Measurements from ENCODE around the gene MAP4K5.
A peak's percentile ranks its signal among the peaks of the same experiment; 100 is the strongest.
"Not testable (repeated sequence)": the region's sequence is repeated elsewhere in the genome, so short reads cannot be mapped to it uniquely, and the experiment has no call there.

MAP4K5 gene

DNA sequence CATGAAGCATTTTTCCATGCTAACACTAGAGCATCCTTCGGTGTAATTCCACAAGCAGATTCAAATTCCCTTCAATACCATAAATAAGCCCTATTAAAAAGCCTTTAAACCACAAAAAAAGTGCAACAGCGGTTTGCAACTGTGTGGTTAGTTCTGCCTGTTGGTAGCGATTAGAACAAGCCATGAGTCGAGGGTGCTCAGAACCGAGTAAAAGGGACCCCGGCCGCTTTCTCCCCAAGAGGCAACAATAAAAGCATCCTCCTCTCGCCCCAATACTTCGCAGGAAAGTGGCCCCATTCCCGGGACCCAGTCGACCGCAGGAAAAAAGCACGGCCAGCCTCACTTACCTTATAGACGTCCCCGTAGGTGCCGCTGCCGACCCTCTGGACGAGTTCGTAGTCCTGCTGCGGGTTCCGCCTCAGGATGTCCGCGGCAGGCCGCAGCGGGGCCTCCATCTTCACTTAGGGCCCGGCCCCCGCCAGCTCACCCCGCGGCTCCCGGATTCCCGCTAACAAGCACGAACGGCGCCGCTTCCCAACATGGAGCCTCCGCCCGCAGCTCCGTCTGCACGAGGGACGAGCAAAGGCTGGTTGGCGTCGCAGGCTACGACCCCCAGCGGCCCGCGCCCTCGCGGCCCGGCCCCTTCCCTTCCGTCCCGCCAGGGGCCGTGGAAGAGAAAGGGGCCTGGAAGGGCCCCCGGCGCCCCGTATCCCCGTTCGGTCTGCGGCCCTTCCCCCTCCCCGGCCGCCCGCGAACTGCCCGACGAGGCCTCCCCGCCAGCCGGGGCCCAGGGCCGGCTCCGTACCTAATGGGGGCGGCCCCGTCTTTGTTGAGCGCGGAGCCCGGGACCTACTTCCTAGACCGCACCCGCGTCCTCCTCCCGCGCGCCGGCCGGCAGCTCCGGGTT, 521 bp downstream of the MAP4K5 start:
- DNase-seq (ENCODE audit: low spot score), result peak; percentile 32

DNA sequence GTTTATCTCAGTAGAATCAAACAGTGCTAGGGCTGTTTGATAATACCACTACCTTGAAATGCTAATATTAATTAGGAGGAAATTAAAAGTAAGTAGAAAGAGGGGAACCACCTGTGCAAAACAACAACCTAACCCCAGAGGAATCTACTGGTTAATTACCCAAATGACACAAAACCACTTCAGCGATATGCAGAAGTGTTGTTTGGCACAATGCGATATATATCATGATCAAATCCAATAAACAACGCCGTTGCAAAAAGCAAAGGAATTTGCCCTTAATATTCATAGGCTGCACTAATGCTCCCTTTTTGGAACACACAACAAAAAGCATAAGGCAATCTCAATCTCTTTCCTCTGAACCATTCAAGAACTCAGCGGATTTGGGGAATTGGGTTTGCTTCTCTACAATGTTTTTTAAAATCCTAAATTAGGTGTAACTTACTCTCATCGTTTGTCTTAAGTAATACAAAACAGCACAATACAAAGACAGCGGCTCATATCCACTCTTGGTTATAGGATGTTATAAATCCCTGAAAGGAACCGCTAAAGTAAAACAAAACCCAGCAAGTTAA, 1.5 kb downstream of the MAP4K5 start:
- DNase-seq (ENCODE audit: low spot score), result no peak

DNA sequence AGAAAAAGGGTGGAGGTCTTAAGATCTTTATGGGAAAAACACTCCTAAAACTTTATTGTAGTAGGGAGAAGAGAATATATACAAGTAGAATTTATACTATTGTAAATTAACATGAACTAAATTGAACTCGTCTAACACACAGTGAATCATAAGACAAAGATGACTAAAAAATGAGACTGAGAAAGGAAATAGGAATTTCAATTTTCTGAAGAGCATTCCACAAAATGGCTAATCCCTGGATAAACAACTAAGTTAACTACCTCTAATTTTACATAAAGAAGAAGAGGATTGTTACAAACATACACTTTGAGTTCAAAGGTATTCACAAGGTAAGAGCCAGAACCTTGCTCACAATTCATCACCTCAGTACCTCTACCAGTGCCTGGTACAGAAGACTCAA, 2.0 kb downstream of the MAP4K5 start:
- DNase-seq (ENCODE audit: low spot score), result no peak

DNA sequence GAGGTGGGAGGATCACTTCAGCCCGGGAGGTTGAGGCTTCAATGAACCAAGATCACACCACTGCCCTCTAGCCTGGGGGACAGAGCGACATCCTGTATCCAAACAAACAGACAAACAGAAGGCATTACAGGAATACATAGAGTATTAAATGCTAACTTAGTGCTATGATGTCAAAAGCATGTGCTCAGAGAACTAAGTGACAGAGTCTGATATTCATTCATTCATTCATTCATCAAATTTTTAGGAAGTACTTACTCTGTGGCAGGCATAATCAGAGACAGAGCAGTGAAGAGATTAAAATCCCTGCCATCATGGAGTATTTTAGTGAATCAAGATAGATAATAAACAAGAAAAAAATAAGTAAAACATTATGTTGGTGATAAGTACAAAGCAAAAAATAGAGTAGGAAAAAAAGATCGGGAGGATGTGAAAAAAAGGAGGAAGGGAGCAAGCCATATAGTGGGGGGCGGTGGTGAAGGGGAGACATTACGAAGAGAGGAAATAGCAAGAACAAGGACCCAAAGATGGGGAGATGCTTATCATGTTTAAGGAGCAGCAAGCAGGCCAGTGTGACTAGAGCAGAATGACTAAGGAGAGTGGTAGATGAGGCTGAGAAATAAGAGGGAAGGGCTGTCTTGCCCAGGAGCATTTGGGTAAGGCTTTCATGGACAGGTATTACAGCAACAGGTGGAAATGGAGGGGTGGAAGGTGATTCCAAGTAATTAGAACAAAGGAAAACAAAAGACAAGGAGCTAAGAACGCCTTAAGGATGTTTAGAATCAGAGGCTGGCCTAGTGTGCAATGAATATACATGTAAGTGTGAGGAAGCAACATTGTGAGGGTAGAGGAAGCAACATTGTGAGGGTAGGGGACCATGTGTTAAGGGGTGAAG, 2.8 kb downstream of the MAP4K5 start:
- DNase-seq (ENCODE audit: low spot score), result no peak

DNA sequence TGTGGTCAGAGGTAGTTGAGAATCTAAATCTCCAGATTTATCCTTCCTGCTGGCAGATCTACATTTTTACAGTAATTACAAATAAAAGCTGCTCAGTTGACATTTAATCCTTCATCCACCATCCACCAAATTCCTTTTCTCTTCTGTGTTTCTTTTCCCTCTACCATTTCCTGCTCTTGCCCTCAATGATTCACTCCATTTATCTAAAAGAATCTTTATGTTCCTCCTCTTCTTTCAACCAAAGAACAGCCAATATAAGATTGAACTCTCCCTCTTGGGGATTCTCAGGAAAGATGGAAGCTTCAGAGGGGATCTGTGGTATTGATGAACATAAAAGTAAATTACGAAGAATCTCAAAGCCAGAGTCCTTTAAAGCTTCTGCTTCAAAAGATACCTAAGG, 4.4 kb downstream of the MAP4K5 start:
- no peak for DNase-seq (ENCODE audit: low spot score)

DNA sequence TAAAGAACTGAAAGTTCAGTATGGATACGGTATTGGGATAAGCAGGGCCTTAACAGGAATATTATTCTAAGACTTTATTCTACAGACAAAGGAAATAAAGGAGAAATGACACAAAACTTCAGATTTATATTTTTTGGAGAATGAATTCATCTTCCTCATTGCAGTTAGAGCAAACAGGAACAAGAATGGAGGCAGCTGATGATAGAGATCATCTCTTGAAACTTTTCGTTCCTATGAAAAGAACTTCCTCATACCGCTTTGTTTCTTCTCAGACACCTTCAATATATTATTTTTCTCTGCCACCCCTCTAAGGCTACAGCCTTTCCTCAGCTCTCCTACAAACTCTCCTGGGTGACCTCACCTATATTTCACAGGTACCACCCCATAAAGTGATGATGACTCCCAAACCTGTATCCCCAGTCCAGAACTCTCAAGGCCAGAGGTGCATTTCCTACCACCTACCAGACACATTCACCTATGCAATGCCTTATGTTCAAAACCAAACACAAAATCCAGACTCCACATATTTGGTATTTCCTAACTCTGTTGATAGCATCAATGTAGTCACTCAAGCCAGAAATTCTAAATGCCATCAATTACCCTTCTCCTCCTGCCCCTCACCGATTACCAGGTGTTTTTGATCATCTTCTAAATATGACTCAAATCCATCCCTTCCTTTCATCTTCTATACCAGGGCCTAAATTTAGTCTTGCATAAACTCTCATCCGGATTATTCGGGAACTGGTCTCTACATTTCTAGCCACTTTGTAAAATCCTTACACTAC, 7.4 kb downstream of the MAP4K5 start:
- DNase-seq (ENCODE audit: low spot score), result no peak

DNA sequence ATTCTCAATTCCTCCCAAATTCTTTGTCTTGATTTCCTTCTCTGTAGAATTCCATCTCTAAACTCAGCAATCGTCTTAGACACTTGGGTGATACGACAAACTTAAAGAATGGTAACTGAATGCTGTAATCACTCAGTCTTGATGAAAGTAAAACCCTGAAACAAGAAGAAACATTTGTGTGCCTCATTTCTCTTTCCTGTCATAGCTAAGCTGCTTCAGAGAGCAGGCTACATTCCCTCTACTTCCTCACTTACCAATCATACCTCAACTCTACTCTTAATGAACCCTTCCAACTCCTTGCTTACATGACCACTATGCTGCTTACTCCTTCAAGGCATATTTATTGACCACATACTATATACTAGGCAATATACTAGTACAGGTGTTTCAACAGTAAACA, 8.3 kb downstream of the MAP4K5 start:
- DNase-seq (ENCODE audit: low spot score), result no peak

DNA sequence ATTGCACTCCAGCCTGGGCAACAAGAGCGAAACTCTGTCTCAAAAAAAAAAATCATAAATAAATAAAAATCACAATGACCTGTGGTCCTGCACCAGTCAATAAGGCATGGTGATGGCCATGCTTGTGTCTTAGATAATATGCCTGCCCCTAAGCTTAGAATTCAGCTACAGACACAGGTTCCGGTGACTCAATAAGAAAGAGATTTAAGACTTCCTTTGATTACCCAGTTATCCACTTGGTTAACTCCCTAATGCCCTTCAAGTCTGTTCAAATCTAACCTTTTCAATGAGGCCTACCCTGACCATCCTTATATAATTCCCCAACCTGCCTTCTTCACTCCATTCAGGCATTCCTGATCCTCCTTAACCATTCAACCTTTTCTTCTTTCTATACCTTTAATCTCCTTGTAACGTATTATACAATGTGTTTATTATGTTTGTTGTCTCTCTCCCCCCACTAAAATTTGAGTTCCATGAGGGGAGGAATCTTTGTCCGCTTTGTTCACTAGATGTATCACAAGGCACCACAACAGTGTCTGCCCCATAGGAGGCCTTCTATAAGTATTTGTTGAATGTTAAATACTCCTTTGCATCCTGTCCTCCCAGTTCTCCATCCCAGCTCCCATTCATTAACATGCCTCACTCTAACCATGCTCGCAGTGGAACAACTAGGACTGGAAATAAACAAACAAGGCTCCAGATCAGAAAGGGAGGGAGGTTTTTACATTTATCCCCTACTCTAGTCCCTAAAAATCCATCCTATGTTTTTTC, 8.9 kb downstream of the MAP4K5 start:
- no peak for DNase-seq (ENCODE audit: low spot score)

DNA sequence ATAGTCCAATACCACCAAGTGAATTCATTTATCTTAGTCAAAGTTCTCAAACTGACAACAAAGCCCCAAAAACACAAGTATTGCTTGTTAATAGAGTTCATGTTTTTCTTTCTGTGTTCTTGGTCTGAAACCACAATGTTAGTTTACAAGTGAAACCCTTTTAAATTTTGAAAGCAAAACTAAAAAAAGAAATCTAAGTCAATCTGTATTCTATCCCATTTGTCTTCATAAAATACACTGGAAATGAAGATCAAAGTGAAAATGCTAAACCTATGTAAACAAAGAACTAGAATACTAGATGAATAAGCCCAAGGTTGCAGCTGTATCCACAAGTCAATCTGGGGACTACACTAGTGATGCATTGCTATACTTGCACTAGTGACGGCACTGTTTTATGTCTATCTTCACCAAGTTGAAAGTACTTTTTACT, 10.4 kb downstream of the MAP4K5 start:
- peak; percentile 32 for DNase-seq (ENCODE audit: low spot score)

DNA sequence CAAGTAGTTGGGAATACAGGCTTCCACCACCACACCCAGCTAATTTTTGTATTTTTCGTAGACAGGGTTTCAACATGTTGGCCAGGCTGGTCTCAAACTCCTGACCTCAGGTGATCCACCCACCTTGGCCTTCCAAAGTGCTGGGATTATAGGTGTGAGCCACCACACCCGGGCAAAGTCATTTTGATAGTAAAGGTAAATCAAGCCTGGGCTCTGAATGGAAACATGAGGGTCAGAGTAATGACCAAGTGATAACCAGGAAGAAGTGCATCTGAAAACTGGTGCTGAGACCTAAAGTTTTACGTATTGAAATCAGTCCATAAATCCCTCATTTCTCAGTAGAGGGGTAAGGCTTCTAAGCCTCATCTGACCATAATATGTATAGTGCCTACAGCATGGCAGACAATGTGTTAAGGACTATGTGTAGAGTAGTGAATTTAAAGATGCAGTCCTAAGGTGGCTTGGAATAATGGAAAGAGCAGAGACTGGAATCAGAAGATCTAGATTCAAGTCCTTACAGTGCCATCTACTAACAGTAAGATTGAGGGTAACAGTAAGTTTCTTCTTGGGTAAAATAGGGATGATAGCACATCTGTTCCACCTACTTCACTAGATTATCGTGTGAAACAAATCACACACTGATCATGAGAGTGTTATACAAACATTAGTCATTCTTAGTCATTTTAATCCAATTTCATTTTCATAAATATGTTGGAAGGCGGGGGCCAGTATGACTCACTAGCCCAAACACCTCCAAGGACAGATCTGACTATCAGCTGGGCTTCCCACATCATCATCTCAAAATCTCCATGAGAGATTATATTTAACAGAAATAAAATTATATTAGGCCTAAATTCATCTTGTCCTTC, 11.2 kb downstream of the MAP4K5 start:
- peak; percentile 76 for DNase-seq (ENCODE audit: low spot score)

DNA sequence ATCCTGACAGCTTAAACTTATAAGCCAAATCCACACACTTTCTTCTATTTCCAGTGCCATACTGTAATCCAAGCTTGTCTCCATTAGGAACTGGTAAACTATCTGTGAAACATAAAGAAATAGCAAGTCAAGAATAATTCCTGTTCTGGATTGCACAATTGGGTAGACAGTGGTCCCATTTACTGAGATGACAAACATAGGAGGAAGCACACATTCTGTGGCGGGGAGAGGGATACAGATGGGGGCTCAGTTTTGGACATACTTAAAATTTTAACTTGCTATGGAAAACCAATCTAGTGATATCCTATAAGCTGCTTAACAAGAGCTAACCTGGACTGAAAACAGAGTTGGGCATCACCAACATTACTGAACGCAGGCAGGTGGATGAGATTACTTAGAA, 16.3 kb downstream of the MAP4K5 start:
- DNase-seq (ENCODE audit: low spot score), result no peak

DNA sequence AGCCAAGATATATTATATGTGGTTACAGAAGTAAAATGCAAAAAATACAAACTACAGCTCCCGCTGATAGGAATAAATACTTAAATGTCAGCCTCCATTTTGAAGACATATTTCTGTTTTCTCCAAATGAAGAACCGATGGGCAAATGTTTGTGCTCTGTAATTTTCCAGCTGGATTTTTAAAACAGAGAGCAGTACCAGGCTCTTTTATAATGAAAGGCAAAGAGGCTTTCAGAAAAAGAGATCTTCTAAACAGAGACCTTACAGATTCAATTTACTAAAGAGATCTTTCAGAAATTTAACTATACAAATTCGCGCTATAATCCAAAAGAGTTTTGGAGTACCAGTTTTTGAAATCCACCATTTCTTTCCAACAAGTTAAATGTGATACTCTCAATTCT, 19.9 kb downstream of the MAP4K5 start:
- DNase-seq (ENCODE audit: low spot score), result no peak

DNA sequence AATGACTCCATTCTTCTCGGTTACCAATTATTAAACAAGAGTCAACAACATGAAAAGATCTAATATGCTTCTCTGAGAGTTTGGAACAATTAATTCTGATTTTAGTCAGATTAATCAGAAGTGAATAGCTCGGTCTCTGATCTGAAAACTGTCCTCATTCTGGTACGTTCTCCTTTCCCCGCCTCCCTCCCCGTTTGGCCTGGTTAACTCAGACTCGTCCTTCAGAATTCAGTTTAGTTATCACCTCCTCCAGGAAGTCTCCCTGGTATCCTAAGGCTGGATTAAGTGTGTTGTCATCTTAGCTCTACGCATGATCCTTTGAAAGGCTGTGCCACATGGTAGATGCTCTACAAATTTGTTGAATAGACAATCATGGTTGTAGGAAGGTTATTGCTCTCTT, 22.2 kb downstream of the MAP4K5 start:
- DNase-seq (ENCODE audit: low spot score), result no peak

DNA sequence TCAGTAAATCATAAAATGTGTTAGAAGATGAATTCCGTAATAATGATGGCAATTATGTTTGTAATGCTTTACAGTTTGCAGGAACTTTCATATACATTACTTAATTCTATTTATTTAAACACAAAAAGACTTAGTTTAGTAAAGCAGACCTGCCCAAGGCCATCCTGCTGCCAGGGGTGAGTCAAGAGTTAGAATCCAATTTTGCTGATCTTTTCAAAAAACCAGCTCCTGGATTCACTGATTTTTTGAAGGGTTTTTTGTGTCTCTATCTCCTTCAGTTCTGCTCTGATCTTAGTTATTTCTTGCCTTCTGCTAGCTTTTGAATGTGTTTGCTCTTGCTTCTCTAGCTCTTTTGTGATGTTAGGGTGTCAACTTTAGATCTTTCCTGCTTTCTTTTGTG, 25.3 kb downstream of the MAP4K5 start:
- DNase-seq (ENCODE audit: low spot score), result not testable (repeated sequence)

DNA sequence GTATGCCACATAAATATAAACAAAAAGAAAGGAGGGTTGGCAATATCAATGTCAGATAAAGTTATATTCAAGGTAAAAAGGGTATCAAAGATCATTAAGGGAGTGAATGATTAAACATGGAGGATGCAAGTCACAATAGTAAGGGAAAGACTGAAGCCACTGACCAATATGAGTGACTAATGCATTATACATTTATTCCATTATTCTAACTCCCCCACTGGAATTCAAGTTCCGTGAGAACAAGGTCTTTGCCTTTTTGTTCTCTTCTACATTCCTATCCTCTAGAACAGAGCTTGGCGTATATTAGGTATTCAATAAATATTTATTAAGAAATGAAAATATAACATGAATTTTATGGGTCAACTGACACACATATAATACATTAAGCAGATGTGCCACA, 30.7 kb downstream of the MAP4K5 start:
- no peak for DNase-seq (ENCODE audit: low spot score)

DNA sequence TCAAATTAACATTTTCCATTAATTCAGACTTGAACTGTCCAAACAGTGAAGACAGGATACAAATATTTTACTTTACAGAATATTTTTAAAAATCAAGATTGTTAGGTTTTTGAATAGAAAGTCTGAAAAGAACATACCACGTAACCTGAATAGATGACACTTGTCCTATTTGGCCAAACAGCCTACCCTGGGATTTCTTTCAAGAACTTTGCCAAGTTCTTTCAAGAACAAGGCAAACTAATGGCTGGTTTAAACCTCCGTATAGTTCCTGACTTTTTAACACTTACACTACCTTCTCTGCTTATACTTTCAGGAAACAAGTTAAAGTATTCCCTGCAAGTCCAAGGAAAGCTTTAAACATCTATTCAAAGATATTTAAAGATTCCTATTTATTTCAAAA, 35.0 kb downstream of the MAP4K5 start:
- DNase-seq (ENCODE audit: low spot score), result no peak

DNA sequence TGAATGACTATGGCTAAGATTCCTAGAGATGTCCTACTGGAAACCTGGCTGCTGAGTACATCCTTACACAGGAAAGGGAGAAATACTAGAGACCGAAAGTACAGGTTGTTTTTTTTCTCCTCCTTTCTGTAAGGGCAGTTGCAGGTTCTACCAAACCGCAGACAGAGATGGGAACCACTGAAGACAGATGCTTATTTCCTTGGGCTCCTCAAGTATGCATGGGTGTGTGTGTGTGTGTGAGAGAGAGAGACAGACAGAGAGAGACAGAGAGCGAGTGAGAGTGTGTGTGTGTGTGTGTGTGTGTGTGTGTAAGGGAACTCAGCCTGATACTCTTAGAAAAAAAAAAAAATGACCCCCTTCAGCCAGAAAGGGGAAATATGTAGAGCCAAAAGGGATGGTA, 42.5 kb downstream of the MAP4K5 start:
- no peak for DNase-seq (ENCODE audit: low spot score)

DNA sequence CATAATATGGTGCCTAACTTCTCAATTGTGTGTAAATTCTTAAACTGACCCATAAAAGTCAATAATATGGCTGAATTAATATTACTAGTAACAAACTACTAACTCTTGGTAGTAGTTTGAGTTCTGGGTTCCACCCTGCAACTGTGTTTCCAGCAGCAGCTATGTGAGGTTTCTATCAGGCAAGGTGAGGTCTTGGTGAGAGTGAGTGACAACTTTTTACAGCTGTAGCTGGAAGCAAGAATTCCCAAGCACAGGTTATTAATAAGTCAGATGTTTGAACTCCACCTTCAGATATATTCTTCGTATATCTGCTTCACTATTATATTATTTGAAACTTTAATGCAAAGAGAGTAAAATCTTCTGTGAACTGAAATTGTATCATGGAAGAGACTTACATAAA, 43.8 kb downstream of the MAP4K5 start:
- no peak for DNase-seq (ENCODE audit: low spot score)

DNA sequence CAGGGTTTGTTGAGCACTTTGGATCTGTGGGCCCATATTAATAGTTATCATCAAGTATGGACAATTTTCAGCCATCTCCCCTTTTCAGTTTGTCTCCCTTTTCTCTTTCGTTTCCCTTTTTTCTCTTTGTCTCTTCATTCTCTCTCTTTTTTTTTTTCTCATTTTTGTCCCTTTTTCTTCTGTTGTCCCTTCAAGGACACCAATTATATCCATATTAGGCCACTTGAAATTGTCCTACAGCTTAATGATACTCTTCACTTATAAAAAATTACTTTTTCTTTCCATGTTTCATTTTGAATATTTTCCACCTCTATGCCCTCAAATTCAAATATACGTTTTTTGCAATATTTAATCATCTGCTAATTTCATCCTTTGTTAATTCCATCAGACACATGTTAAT, 53.3 kb downstream of the MAP4K5 start:
- no peak for DNase-seq (ENCODE audit: low spot score)

DNA sequence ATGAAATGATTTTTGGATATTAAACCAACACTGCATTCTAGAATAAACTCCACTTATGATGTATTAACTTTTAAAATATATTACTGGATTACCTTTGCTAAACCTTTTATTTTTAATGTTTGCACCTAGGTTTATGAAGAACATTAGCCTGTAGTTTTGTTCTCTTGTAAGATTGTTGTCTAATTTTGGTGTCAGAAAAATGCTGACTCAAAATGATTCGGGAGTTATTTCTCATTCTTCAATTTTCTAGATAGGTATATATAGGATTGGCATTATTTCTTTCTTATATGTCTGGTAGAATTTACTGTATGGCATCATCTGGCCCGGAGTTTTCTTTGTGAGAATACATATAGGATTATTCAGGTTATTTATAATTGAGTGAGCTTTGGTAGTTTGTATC, 54.6 kb downstream of the MAP4K5 start:
- no peak for DNase-seq (ENCODE audit: low spot score)
